HEK293 (cell line): ENCODE data around the gene TCTN2.
A peak's percentile ranks its signal among the peaks of the same experiment; 100 is the strongest.

Source experiments
- CTCF ChIA-PET: fragments of 350-600 bp; formaldehyde crosslinking; extraction: SDS; loops from one replicate; lab custom pipeline; 2021; ENCODE audit warnings: antibody characterized with exemption; lab: Yijun Ruan, JAX
- POLR2A ChIA-PET: fragments of 300-600 bp; formaldehyde crosslinking; extraction: SDS; loops from one replicate; lab custom pipeline; 2020; ENCODE audit warnings: antibody characterized with exemption, inconsistent platforms; lab: Yijun Ruan, JAX
- H3K27ac ChIP-seq: fragments of 200-500 bp; sonication (Bioruptor generic); 2 replicates; pipeline ENCODE4 v1.5.1; 2014; ENCODE audit warnings: low read depth, low read length, control low read depth, inconsistent platforms; ENCODE audit errors: extremely low read depth
- H3K36me3 ChIP-seq, 2 experiments: fragments of 200-500 bp in 1 of 2; sonication (Bioruptor generic) in 1 of 2; 1 replicate in 1 of 2; 2 replicates in 1 of 2; pipeline ENCODE4 v1.5.1; 2014 to 2017; ENCODE audit warnings: inconsistent platforms in 2 of 2, low read length in 2 of 2; ENCODE audit not compliant: control insufficient read depth in 2 of 2, insufficient read depth in 1 of 2
- H3K4me1 ChIP-seq: fragments of 200-500 bp; sonication (Bioruptor generic); 2 replicates; pipeline ENCODE4 v1.5.1; 2014; ENCODE audit warnings: mild to moderate bottlenecking, low read length, inconsistent platforms; ENCODE audit not compliant: control insufficient read depth, insufficient read depth
- H3K4me3 ChIP-seq: 2 replicates; pipeline ENCODE4 v1.5.1; 2011; ENCODE audit warnings: low read depth, mild to moderate bottlenecking, control low read depth, low read length, moderate library complexity
- H3K9me3 ChIP-seq: fragments of 200-500 bp; sonication (Bioruptor generic); 2 replicates; pipeline ENCODE4 v1.5.1; 2014; ENCODE audit warnings: low read depth, low read length, inconsistent platforms; ENCODE audit not compliant: control insufficient read depth, insufficient read depth
- GFI1B ChIP-seq: fragments of 450-650 bp; formaldehyde crosslinking; IDR thresholded peaks from 2 replicates; pipeline ENCODE4 v1.5.1; 2016; ENCODE audit warnings: missing biosample characterization, missing genetic modification characterization
- HOXC10 ChIP-seq: sonication (generic); formaldehyde crosslinking; IDR thresholded peaks from 2 replicates; pipeline ENCODE4 v1.8.1; 2023; ENCODE audit warnings: mild to moderate bottlenecking, missing genetic modification reagents
- IKZF3 ChIP-seq: fragments of 450-650 bp; IDR thresholded peaks from 2 replicates; pipeline ENCODE4 v1.5.0; 2018; ENCODE audit warnings: missing biosample characterization, mild to moderate bottlenecking, missing genetic modification characterization, moderate library complexity
- KLF17 ChIP-seq: fragments of 450-650 bp; formaldehyde crosslinking; IDR thresholded peaks from 2 replicates; pipeline ENCODE4 v1.5.1; 2016; ENCODE audit warnings: missing biosample characterization, missing genetic modification characterization
- MYNN ChIP-seq: fragments of 450-650 bp; formaldehyde crosslinking; IDR thresholded peaks from 2 replicates; pipeline ENCODE4 v1.5.1; 2016; ENCODE audit warnings: missing biosample characterization, missing genetic modification characterization, borderline replicate concordance
- OVOL3 ChIP-seq: fragments of 450-650 bp; formaldehyde crosslinking; IDR thresholded peaks from 2 replicates; pipeline ENCODE4 v1.5.1; 2016; ENCODE audit warnings: missing biosample characterization, missing genetic modification characterization
- RBAK ChIP-seq: fragments of 450-650 bp; formaldehyde crosslinking; IDR thresholded peaks from 2 replicates; pipeline ENCODE4 v1.5.1; 2016; ENCODE audit warnings: missing biosample characterization, missing genetic modification characterization
- SCRT2 ChIP-seq: fragments of 450-650 bp; formaldehyde crosslinking; IDR thresholded peaks from 2 replicates; pipeline ENCODE4 v1.5.1; 2016; ENCODE audit warnings: missing biosample characterization, missing genetic modification characterization
- ZBTB44 ChIP-seq: fragments of 450-650 bp; IDR thresholded peaks from 2 replicates; pipeline ENCODE4 v1.5.1; 2018; ENCODE audit warnings: missing biosample characterization, mild to moderate bottlenecking, missing genetic modification characterization
- ZBTB7A ChIP-seq: fragments of 450-650 bp; formaldehyde crosslinking; IDR thresholded peaks from 2 replicates; pipeline ENCODE4 v1.5.1; 2016; ENCODE audit warnings: low read depth, missing biosample characterization, missing genetic modification characterization
- ZNF155 ChIP-seq: fragments of 450-650 bp; formaldehyde crosslinking; IDR thresholded peaks from 2 replicates; pipeline ENCODE4 v1.5.1; 2016; ENCODE audit warnings: missing biosample characterization, missing genetic modification characterization
- ZNF37A ChIP-seq: fragments of 450-650 bp; IDR thresholded peaks from 2 replicates; pipeline ENCODE4 v1.5.1; 2018; ENCODE audit warnings: missing biosample characterization, missing genetic modification characterization
- ZNF449 ChIP-seq: fragments of 450-650 bp; formaldehyde crosslinking; IDR thresholded peaks from 2 replicates; pipeline ENCODE4 v1.5.1; 2017; ENCODE audit warnings: missing biosample characterization, mild to moderate bottlenecking, missing genetic modification characterization, moderate library complexity
- ZNF521 ChIP-seq: fragments of 450-650 bp; formaldehyde crosslinking; IDR thresholded peaks from 2 replicates; pipeline ENCODE4 v1.5.1; 2017; ENCODE audit warnings: missing biosample characterization, mild to moderate bottlenecking, missing genetic modification characterization
- ZNF558 ChIP-seq: fragments of 450-650 bp; formaldehyde crosslinking; IDR thresholded peaks from 2 replicates; pipeline ENCODE4 v1.5.1; 2016; ENCODE audit warnings: missing biosample characterization, missing genetic modification characterization
- ZNF580 ChIP-seq: fragments of 450-650 bp; formaldehyde crosslinking; IDR thresholded peaks from 2 replicates; pipeline ENCODE4 v1.5.1; 2016; ENCODE audit warnings: missing biosample characterization, missing genetic modification characterization
- ZNF626 ChIP-seq: fragments of 450-650 bp; sonication (Bioruptor Pico); formaldehyde crosslinking; IDR thresholded peaks from 2 replicates; pipeline ENCODE4 v1.5.1; 2018; ENCODE audit warnings: missing biosample characterization, missing genetic modification characterization, inconsistent platforms
- ZNF664 ChIP-seq: fragments of 450-650 bp; formaldehyde crosslinking; IDR thresholded peaks from 2 replicates; pipeline ENCODE4 v1.5.1; 2016; ENCODE audit warnings: missing biosample characterization, missing genetic modification characterization
- ZNF677 ChIP-seq: fragments of 450-650 bp; IDR thresholded peaks from 2 replicates; pipeline ENCODE4 v1.5.0; 2018; ENCODE audit warnings: missing biosample characterization, mild to moderate bottlenecking, missing genetic modification characterization, moderate library complexity
- TF ChIP-seq, protein P1 (sequence below): fragments of 450-650 bp; formaldehyde crosslinking; IDR thresholded peaks from 2 replicates; pipeline ENCODE4 v1.5.1; 2017; ENCODE audit warnings: missing biosample characterization, missing genetic modification characterization
- TF ChIP-seq, protein P2 (sequence below): fragments of 450-650 bp; formaldehyde crosslinking; IDR thresholded peaks from 2 replicates; pipeline ENCODE4 v1.5.1; 2016; ENCODE audit warnings: missing biosample characterization, missing genetic modification characterization
- TF ChIP-seq, protein P3 (sequence below): fragments of 450-650 bp; formaldehyde crosslinking; IDR thresholded peaks from 2 replicates; pipeline ENCODE4 v1.5.1; 2017; ENCODE audit warnings: missing biosample characterization, missing genetic modification characterization
- TF ChIP-seq, protein P4 (sequence below): fragments of 450-650 bp; formaldehyde crosslinking; IDR thresholded peaks from 2 replicates; pipeline ENCODE4 v1.5.1; 2016; ENCODE audit warnings: missing biosample characterization, missing genetic modification characterization, low read depth

Gene TCTN2

GRCh38 chr12:123648401-123648800 is 22.5 kb upstream of the TCTN2 start (continued):
- TF ChIP-seq, protein P1, sequence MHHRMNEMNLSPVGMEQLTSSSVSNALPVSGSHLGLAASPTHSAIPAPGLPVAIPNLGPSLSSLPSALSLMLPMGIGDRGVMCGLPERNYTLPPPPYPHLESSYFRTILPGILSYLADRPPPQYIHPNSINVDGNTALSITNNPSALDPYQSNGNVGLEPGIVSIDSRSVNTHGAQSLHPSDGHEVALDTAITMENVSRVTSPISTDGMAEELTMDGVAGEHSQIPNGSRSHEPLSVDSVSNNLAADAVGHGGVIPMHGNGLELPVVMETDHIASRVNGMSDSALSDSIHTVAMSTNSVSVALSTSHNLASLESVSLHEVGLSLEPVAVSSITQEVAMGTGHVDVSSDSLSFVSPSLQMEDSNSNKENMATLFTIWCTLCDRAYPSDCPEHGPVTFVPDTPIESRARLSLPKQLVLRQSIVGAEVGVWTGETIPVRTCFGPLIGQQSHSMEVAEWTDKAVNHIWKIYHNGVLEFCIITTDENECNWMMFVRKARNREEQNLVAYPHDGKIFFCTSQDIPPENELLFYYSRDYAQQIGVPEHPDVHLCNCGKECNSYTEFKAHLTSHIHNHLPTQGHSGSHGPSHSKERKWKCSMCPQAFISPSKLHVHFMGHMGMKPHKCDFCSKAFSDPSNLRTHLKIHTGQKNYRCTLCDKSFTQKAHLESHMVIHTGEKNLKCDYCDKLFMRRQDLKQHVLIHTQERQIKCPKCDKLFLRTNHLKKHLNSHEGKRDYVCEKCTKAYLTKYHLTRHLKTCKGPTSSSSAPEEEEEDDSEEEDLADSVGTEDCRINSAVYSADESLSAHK (tag by site-specific recombination), result no peak
- TF ChIP-seq ZBTB44 (no peak), ZNF155 (no peak), OVOL3 (tag by site-specific recombination) (no peak), ZNF677 (tag by site-specific recombination) (no peak), RBAK (tag by site-specific recombination) (no peak), ZNF558 (tag by site-specific recombination) (no peak)

GRCh38 chr12:123654129-123654701 is 16.7 kb upstream of the TCTN2 start:
- no peak overlapping the region for H3K27ac ChIP-seq
- ChIA-PET CTCF (no interaction called here), POLR2A (no interaction called here)
- H3K9me3 ChIP-seq, result no peaks in the 10 kb centered on the region
- peaks cover 67 to 88% of the 10 kb centered on the region in 2 experiments for H3K36me3 ChIP-seq
- no peak overlapping the region for H3K4me3 ChIP-seq
- no peaks in the 10 kb centered on the region for H3K4me1 ChIP-seq
- TF ChIP-seq ZNF664 (tag by site-specific recombination) (no peak), ZNF521 (tag by site-specific recombination) (no peak), IKZF3 (tag by site-specific recombination) (no peak), HOXC10 (CRISPR knock-in tag) (no peak), ZNF449 (tag by site-specific recombination) (no peak), ZNF580 (tag by site-specific recombination) (no peak), ZNF37A (tag by site-specific recombination) (no peak), KLF17 (tag by site-specific recombination) (no peak), ZNF626 (tag by site-specific recombination) (no peak), MYNN (tag by site-specific recombination) (no peak), SCRT2 (tag by site-specific recombination) (no peak), ZBTB7A (tag by site-specific recombination) (0 out of 2 replicates have a peak, but pooled peaks have one; percentile 64), GFI1B (tag by site-specific recombination) (no peak)
- TF ChIP-seq, protein P2, sequence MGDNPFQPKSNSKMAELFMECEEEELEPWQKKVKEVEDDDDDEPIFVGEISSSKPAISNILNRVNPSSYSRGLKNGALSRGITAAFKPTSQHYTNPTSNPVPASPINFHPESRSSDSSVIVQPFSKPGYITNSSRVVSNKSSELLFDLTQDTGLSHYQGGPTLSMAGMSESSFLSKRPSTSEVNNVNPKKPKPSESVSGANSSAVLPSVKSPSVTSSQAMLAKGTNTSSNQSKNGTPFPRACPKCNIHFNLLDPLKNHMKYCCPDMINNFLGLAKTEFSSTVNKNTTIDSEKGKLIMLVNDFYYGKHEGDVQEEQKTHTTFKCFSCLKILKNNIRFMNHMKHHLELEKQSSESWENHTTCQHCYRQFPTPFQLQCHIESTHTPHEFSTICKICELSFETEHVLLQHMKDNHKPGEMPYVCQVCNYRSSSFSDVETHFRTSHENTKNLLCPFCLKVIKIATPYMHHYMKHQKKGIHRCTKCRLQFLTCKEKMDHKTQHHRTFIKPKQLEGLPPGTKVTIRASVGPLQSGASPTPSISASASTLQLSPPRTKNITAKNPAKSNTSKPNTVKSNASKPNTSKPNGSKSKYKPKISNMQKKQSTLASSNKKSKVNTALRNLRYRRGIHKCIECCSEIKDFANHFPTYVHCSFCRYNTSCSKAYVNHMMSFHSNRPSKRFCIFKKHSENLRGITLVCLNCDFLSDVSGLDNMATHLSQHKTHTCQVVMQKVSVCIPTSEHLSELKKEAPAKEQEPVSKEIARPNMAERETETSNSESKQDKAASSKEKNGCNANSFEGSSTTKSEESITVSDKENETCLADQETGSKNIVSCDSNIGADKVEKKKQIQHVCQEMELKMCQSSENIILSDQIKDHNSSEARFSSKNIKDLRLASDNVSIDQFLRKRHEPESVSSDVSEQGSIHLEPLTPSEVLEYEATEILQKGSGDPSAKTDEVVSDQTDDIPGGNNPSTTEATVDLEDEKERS (tag by site-specific recombination), result no peak
- TF ChIP-seq, protein P3, sequence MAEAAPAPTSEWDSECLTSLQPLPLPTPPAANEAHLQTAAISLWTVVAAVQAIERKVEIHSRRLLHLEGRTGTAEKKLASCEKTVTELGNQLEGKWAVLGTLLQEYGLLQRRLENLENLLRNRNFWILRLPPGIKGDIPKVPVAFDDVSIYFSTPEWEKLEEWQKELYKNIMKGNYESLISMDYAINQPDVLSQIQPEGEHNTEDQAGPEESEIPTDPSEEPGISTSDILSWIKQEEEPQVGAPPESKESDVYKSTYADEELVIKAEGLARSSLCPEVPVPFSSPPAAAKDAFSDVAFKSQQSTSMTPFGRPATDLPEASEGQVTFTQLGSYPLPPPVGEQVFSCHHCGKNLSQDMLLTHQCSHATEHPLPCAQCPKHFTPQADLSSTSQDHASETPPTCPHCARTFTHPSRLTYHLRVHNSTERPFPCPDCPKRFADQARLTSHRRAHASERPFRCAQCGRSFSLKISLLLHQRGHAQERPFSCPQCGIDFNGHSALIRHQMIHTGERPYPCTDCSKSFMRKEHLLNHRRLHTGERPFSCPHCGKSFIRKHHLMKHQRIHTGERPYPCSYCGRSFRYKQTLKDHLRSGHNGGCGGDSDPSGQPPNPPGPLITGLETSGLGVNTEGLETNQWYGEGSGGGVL (tag by site-specific recombination), result 0 out of 2 replicates have a peak, but pooled peaks have one; percentile 7
- TF ChIP-seq, protein P4, sequence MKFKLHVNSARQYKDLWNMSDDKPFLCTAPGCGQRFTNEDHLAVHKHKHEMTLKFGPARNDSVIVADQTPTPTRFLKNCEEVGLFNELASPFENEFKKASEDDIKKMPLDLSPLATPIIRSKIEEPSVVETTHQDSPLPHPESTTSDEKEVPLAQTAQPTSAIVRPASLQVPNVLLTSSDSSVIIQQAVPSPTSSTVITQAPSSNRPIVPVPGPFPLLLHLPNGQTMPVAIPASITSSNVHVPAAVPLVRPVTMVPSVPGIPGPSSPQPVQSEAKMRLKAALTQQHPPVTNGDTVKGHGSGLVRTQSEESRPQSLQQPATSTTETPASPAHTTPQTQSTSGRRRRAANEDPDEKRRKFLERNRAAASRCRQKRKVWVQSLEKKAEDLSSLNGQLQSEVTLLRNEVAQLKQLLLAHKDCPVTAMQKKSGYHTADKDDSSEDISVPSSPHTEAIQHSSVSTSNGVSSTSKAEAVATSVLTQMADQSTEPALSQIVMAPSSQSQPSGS, result no peak
